ENCODE results near the gene SCCPDH. TPM values are rescaled to one million over a fixed set of nuclear protein-coding genes. Genes with fewer than 3 reads are reported as not detected.

Gene SCCPDH
- total and polyA plus RNA-seq, 2 of the 13 experiments (the other 11 are each of a cell fraction or from before 2014, with no cell fraction given): 36.7 to 62.3 TPM

- no peak for TF ChIP-seq FOSL1 (CRISPR knock-in tag; IDR thresholded peaks at IDR 0.05; ENCODE audit: borderline replicate concordance)
- TF ChIP-seq, protein P1, sequence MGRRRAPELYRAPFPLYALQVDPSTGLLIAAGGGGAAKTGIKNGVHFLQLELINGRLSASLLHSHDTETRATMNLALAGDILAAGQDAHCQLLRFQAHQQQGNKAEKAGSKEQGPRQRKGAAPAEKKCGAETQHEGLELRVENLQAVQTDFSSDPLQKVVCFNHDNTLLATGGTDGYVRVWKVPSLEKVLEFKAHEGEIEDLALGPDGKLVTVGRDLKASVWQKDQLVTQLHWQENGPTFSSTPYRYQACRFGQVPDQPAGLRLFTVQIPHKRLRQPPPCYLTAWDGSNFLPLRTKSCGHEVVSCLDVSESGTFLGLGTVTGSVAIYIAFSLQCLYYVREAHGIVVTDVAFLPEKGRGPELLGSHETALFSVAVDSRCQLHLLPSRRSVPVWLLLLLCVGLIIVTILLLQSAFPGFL (CRISPR knock-in tag; IDR thresholded peaks at IDR 0.05): no peak
- no peak for TF ChIP-seq ZNF605 (CRISPR knock-in tag; IDR thresholded peaks at IDR 0.05)
- TF ChIP-seq, protein P2, sequence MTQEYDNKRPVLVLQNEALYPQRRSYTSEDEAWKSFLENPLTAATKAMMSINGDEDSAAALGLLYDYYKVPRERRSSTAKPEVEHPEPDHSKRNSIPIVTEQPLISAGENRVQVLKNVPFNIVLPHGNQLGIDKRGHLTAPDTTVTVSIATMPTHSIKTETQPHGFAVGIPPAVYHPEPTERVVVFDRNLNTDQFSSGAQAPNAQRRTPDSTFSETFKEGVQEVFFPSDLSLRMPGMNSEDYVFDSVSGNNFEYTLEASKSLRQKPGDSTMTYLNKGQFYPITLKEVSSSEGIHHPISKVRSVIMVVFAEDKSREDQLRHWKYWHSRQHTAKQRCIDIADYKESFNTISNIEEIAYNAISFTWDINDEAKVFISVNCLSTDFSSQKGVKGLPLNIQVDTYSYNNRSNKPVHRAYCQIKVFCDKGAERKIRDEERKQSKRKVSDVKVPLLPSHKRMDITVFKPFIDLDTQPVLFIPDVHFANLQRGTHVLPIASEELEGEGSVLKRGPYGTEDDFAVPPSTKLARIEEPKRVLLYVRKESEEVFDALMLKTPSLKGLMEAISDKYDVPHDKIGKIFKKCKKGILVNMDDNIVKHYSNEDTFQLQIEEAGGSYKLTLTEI (CRISPR knock-in tag; conservative IDR thresholded peaks at IDR 0.05): no peak
- TF ChIP-seq RARG (CRISPR knock-in tag; IDR thresholded peaks at IDR 0.05; ENCODE audit: low read depth): no peak
- TF ChIP-seq USF2 (IDR thresholded peaks at IDR 0.05; ENCODE audit: low read depth, low read length): no peak
- TF ChIP-seq USF2 (CRISPR knock-in tag; IDR thresholded peaks at IDR 0.05; ENCODE audit: borderline replicate concordance): no peak
- TF ChIP-seq ASH2L (IDR thresholded peaks at IDR 0.05; ENCODE audit: insufficient read length, low read depth, low read length): peak; percentile 31
- TF ChIP-seq SUZ12 (IDR thresholded peaks at IDR 0.05; ENCODE audit: low read depth, low read length): no peak
- peak; percentile 54; the same call in 1 of the 2 replicates for TF ChIP-seq RAD21 (CRISPR knock-in tag; IDR thresholded peaks at IDR 0.05)
- peak; percentile 75 for TF ChIP-seq AGO2 (optimal IDR thresholded peaks at IDR 0.05; ENCODE audit: low read depth, low read length)
- TF ChIP-seq ZNF530 (CRISPR knock-in tag; IDR thresholded peaks at IDR 0.05; ENCODE audit: low read depth): no peak
- no peak for TF ChIP-seq ATM (IDR thresholded peaks at IDR 0.05; ENCODE audit: borderline replicate concordance)
- TF ChIP-seq, protein P3, sequence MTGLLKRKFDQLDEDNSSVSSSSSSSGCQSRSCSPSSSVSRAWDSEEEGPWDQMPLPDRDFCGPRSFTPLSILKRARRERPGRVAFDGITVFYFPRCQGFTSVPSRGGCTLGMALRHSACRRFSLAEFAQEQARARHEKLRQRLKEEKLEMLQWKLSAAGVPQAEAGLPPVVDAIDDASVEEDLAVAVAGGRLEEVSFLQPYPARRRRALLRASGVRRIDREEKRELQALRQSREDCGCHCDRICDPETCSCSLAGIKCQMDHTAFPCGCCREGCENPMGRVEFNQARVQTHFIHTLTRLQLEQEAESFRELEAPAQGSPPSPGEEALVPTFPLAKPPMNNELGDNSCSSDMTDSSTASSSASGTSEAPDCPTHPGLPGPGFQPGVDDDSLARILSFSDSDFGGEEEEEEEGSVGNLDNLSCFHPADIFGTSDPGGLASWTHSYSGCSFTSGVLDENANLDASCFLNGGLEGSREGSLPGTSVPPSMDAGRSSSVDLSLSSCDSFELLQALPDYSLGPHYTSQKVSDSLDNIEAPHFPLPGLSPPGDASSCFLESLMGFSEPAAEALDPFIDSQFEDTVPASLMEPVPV (CRISPR knock-in tag; IDR thresholded peaks at IDR 0.05): peak; percentile 81; the same call in 1 of the 2 replicates
- TF ChIP-seq MXD4 (CRISPR knock-in tag; IDR thresholded peaks at IDR 0.05): peak; percentile 14; the same call in 1 of the 2 replicates
- no peak for TF ChIP-seq ZBTB3 (CRISPR knock-in tag; IDR thresholded peaks at IDR 0.05; ENCODE audit: borderline replicate concordance, low read depth)
- TF ChIP-seq FOXM1 (CRISPR knock-in tag; IDR thresholded peaks at IDR 0.05): no peak
- peak; percentile 69; the same call in 1 of the 2 replicates for TF ChIP-seq ZNF367 (CRISPR knock-in tag; IDR thresholded peaks at IDR 0.05; ENCODE audit: borderline replicate concordance)
- no peak for TF ChIP-seq PAF1 (CRISPR knock-in tag; IDR thresholded peaks at IDR 0.05)
- TF ChIP-seq KLF15 (CRISPR knock-in tag; IDR thresholded peaks at IDR 0.05; ENCODE audit: borderline replicate concordance): 0 out of 2 replicates have a peak, but pooled peaks have one; percentile 56
- TF ChIP-seq SRF (IDR thresholded peaks at IDR 0.05; ENCODE audit: low read depth, low read length): no peak
- no peak for TF ChIP-seq GLMP (CRISPR knock-in tag; IDR thresholded peaks at IDR 0.05; ENCODE audit: borderline replicate concordance)
Observed at GRCh38 chr1:246724016-246724730, at the start of gene SCCPDH (continued).

Measured in HepG2 (cell line).